AG09319 (cell line): ENCODE data around the gene SYCE3.

Source experiments
- DNase-seq: peaks from one replicate; pipeline ENCODE4 v3.0.0-alpha.2; 2010; ENCODE audit warnings: low read depth; ENCODE audit errors: extremely low read depth
- TF ChIP-seq, protein P1 (sequence below): IDR thresholded peaks from 2 replicates; pipeline ENCODE4 v1.5.1; 2011; ENCODE audit warnings: low read depth, mild to moderate bottlenecking, inconsistent platforms, low read length, moderate library complexity

Gene SYCE3

DNA sequence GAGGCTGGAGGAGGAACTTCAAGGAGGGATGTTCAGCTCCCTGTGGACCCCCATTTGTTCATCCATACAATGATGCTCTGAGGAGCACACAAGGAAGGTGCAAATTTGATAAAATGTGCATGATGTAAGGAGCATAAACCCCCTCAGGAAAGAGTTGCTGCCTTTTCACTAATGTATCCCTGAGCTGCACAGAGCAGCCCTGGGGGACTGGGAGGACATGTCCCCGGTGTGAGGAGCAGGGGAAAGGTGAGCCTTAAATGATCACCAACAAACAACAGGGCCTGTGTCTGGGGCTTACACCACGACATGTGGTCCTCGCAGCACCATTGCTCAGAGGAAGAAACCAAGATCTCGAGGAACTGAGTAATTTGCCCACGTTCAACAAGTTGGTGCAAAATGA is 34.4 kb upstream of the SYCE3 start:
- DNase-seq: no peak
- TF ChIP-seq, protein P1, sequence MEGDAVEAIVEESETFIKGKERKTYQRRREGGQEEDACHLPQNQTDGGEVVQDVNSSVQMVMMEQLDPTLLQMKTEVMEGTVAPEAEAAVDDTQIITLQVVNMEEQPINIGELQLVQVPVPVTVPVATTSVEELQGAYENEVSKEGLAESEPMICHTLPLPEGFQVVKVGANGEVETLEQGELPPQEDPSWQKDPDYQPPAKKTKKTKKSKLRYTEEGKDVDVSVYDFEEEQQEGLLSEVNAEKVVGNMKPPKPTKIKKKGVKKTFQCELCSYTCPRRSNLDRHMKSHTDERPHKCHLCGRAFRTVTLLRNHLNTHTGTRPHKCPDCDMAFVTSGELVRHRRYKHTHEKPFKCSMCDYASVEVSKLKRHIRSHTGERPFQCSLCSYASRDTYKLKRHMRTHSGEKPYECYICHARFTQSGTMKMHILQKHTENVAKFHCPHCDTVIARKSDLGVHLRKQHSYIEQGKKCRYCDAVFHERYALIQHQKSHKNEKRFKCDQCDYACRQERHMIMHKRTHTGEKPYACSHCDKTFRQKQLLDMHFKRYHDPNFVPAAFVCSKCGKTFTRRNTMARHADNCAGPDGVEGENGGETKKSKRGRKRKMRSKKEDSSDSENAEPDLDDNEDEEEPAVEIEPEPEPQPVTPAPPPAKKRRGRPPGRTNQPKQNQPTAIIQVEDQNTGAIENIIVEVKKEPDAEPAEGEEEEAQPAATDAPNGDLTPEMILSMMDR: no peak

DNA sequence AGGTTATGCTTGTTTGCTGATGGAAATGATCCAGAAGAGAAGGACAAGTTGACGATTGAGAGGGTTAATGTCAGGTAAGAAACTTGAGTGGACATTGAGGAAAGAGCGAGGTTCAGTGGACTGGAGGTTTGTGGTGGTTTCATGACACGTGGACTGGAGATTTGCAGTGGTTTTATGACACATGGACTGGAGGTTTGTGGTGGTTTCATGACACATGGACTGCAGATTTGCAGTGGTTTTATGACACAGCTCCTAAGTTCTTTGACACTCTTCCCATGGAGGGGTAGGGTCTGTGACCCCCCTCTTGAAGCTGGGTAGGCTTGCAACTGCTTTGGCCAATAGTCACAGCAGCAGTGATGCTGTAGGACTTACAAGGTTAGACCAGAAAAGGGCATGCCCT is 32.5 kb upstream of the SYCE3 start:
- TF ChIP-seq, protein P1: no peak
- no peak for DNase-seq

GRCh38 chr22:50587407-50587806 is 24.7 kb upstream of the SYCE3 start:
- no peak for DNase-seq
- TF ChIP-seq, protein P1: no peak

DNA sequence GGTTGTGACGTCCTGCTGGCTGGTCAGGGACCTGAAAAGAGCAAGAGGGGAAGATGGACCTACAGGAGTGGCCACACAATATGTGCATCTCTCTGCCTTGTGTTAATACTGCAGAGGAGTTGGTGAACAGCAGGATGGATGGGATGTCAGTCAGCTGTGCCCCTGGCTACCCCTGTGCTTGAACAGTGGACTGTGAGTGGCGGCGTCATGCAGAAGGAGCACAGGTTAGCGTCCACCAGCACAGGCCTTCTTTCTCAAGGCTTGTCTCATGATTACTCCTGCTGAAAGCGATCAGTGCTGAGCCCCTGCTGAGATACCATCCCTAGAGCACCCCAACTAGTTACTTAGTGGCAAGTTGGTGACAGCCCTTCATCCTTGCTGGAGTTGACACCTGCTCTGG is 23.7 kb upstream of the SYCE3 start:
- DNase-seq: no peak
- TF ChIP-seq, protein P1: no peak

DNA sequence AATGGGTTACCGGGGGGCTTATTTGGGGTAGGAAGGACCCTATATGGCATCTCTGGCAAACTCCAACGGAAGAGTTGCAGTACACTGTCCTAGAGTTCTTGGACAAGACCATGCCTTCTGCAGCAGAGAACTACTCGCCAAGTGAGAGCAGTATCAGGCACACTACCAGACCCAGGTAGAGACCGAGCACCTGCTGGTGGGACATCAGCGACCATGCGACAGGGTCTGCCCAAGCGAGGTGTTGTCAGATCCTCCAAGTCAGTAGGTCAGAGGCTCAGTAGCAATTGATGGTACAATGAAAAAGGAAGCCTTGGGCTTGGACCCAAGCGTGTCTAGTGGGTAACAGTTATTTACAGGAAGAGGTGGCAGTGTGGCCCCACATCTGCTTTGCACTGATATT is 23.1 kb upstream of the SYCE3 start:
- TF ChIP-seq, protein P1: no peak
- no peak for DNase-seq

GRCh38 chr22:50585238-50585637 is 22.5 kb upstream of the SYCE3 start:
- TF ChIP-seq, protein P1: no peak

GRCh38 chr22:50584106-50585096 is 21.7 kb upstream of the SYCE3 start:
- no peak for DNase-seq

More at GRCh38 chr22:50585238-50585637, 22.5 kb upstream of the SYCE3 start:
- no peak for DNase-seq

More at GRCh38 chr22:50584106-50585096, 21.7 kb upstream of the SYCE3 start:
- TF ChIP-seq, protein P1: no peak
